Esophagus muscularis mucosa (tissue), 4 donors: ENCODE data around the gene KIF17. TPM values are rescaled to one million over a fixed set of nuclear protein-coding genes. Genes with fewer than 3 reads are reported as not detected.

Source experiments
- DNase-seq: peaks from one replicate; pipeline ENCODE4 v3.0.0-alpha.2; 2017; ENCODE audit errors: extremely low spot score
- H3K27ac ChIP-seq, 4 donors: fragments of 200-600 bp; sonication (generic); replicated peaks in 1 of 4; 1 replicate in 3 of 4; 2 replicates in 1 of 4; pipeline ENCODE4 v1.5.1; 2016 to 2019; ENCODE audit warnings: mild to moderate bottlenecking in 1 of 4
- H3K27me3 ChIP-seq, 4 donors: fragments of 200-600 bp; sonication (generic); one replicate each; pipeline versions ENCODE4 v1.5.1 to v1.6.0; 2016 to 2019
- H3K36me3 ChIP-seq, 4 donors: fragments of 200-600 bp; sonication (generic); one replicate each; pipeline ENCODE4 v1.5.1; 2016 to 2019
- H3K4me1 ChIP-seq, 4 donors: fragments of 200-600 bp; sonication (generic); one replicate each; pipeline ENCODE4 v1.5.1; 2016 to 2019
- H3K4me3 ChIP-seq, 4 donors: fragments of 200-600 bp; sonication (generic); 1 replicate in 2 of 4; 2 replicates in 2 of 4; pipeline ENCODE4 v1.5.1; 2016 to 2019; ENCODE audit warnings: mild to moderate bottlenecking in 4 of 4, moderate library complexity in 1 of 4
- H3K9me3 ChIP-seq, 4 donors: fragments of 200-600 bp; sonication (generic); 1 replicate in 3 of 4; 2 replicates in 1 of 4; pipeline ENCODE4 v1.5.1; 2016 to 2019
- EP300 ChIP-seq: sonication (generic); formaldehyde crosslinking; IDR thresholded peaks from one replicate; pipeline ENCODE4 v1.6.1; 2017; ENCODE audit warnings: antibody characterized with exemption
- POLR2A ChIP-seq: fragments of 450-650 bp; IDR thresholded peaks from one replicate; pipeline ENCODE4 v1.6.1; 2017; ENCODE audit warnings: antibody characterized with exemption, moderate library complexity, mild to moderate bottlenecking, low read depth
- POLR2AphosphoS5 ChIP-seq, 2 donors: sonication (generic); formaldehyde crosslinking; IDR thresholded peaks; one replicate each; pipeline ENCODE4 v1.6.1; 2017; ENCODE audit warnings: antibody characterized with exemption in 2 of 2
- WGBS: methylation state at CpG from one replicate; pipeline ENCODE4 v1.1.5; 2018; 5-methylcytosine and 5-hydroxymethylcytosine counted together
- intact Hi-C: fragments of 100-400 bp; cut with DNase I; formaldehyde crosslinking; loops from one replicate; pipeline ENCODE4 v1.15.1; 2023
- total RNA-seq, 4 donors: library from RNA; depleted of rRNA; stranded (reverse); fragments of >200 nt; gene quantifications; one replicate each; pipeline versions ENCODE4 v1.1.0 to v1.2.1, GENCODE V29; 2016
- TF ChIP-seq, protein P1 (sequence below), 3 experiments: fragments of 200-600 bp in 2 of 3; fragments of 450-650 bp in 1 of 3; sonication (generic) in 2 of 3; IDR thresholded peaks; one replicate each; pipeline ENCODE4 v1.5.1; 2017 to 2019; ENCODE audit warnings: antibody characterized with exemption in 3 of 3, mild to moderate bottlenecking in 2 of 3, moderate library complexity in 1 of 3

Gene KIF17
- total RNA-seq, 4 donors from 2014 or later, result 2.0 to 7.3 (median 3.4) TPM

DNA sequence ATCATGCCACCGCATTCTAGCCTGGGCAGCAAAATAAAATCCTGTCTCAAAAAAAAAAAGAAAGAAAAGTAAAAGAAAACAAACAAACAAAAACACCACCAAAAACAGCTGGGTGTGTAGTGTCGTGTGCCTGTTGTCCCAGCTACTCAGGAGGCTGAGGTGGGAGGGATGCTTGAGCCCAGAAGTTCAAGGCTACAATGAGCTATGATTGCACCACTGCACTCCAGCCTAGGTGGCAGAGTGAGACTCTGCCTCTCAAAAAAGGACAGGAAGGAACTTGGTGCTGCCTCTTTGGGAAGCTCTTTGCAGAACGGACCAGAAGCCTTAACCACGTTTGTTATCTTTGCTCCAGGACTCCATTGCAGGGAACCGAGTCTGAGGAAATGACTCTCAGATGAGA, 11.0 kb downstream of the KIF17 start:
- Histone ChIP-seq H3K4me3 (no peak overlapping the region), H3K4me1 (no peaks in the 10 kb centered on the region), H3K27me3 (peaks cover 0 to 27% (median 0%) of the 10 kb centered on the region in 4 donors), H3K27ac (no peak overlapping the region), H3K9me3 (no peaks in the 10 kb centered on the region), H3K36me3 (no peaks in the 10 kb centered on the region)
- intact Hi-C loops, result no loop called here
- TF ChIP-seq POLR2A (no peak), POLR2AphosphoS5 (IDR thresholded peaks at IDR 0.05) (no peak), EP300 (no peak)
- TF ChIP-seq, protein P1, sequence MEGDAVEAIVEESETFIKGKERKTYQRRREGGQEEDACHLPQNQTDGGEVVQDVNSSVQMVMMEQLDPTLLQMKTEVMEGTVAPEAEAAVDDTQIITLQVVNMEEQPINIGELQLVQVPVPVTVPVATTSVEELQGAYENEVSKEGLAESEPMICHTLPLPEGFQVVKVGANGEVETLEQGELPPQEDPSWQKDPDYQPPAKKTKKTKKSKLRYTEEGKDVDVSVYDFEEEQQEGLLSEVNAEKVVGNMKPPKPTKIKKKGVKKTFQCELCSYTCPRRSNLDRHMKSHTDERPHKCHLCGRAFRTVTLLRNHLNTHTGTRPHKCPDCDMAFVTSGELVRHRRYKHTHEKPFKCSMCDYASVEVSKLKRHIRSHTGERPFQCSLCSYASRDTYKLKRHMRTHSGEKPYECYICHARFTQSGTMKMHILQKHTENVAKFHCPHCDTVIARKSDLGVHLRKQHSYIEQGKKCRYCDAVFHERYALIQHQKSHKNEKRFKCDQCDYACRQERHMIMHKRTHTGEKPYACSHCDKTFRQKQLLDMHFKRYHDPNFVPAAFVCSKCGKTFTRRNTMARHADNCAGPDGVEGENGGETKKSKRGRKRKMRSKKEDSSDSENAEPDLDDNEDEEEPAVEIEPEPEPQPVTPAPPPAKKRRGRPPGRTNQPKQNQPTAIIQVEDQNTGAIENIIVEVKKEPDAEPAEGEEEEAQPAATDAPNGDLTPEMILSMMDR (IDR thresholded peaks at IDR 0.05), result no peak
- 63% methylated on average over 5 of the region's 5 CpGs for WGBS
- no peak for DNase-seq

DNA sequence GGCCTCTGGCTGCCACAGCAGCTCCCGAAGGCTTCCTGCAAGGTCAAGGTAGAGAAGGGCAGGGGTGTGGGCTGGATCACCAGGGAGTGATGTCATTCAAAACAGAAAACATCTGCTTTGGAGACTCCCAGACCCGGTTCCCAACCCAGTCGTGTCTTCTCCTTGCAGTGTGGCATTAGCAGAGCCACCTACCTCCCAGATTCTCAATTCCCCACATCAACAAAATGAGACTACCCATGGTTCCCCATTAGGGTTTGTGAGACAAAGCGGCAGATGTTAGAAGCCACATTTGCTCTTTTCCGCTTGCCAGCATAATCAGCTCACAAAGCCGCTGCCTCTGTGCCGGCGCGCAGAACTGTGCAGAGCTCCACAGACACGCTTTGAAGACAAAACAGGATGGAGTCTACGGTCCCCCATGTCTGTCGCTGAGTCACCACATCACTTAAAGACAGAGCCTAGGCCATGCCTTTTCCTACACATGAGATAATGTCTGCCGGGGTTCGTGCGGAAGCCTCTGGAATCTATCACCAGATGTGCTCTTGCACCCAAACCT, 12.5 kb downstream of the KIF17 start:
- intact Hi-C loops, result no loop called here
- WGBS, result 88% methylated on average over 15 of the region's 15 CpGs
- no peak for DNase-seq
- H3K4me3 ChIP-seq, result no peak overlapping the region
- H3K36me3 ChIP-seq, result no peaks in the 10 kb centered on the region
- H3K27ac ChIP-seq, result no peak overlapping the region
- TF ChIP-seq POLR2A (no peak), EP300 (no peak), POLR2AphosphoS5 (IDR thresholded peaks at IDR 0.05) (no peak)
- TF ChIP-seq, protein P1 (IDR thresholded peaks at IDR 0.05), result no peak
- H3K9me3 ChIP-seq, result no peaks in the 10 kb centered on the region
- peaks cover 0 to 13% (median 0%) of the 10 kb centered on the region in 4 donors for H3K27me3 ChIP-seq
- no peaks in the 10 kb centered on the region for H3K4me1 ChIP-seq

DNA sequence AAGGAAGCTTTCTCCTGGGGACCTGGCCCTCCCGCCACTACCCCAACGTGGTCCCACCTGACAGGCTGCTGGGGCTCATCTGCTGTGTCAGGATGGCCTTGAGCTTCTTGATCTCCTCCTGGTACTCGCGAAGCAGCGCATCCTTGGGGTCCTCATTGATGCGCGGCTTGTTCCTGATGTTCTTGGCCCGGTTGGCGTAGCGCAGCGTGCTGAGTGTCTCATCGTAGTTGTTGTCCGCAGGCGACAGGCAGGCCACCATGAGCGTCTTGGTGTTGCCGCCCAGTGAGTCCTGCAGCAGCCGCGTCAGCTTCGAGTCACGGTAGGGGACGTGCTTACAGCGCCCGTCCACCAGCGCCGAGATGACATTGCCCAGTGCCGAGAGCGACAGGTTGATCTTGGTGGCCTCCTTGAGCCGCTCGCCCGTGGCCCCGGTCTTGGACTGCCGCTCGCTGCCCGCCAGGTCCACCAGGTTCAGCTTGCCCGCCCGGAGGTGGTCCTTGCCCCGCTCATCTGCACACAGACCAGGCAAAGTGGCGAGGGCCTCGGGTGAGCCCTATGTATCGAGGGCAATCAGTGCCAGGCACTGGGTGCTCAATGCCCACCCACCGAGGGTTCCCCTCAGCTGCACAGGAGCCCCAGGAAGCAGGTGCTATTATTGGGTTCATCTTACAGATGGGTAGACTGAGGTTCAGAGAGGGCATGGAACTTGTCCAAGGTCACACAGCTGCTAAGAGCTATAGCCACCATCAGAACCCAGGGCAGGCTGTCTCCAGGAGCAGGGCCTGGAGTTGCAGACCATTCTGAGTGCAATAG, 13.2 kb downstream of the KIF17 start:
- H3K4me1 ChIP-seq, result no peaks in the 10 kb centered on the region
- intact Hi-C loops, result no loop called here
- WGBS, result 90% methylated on average over 21 of the region's 41 CpGs

DNA sequence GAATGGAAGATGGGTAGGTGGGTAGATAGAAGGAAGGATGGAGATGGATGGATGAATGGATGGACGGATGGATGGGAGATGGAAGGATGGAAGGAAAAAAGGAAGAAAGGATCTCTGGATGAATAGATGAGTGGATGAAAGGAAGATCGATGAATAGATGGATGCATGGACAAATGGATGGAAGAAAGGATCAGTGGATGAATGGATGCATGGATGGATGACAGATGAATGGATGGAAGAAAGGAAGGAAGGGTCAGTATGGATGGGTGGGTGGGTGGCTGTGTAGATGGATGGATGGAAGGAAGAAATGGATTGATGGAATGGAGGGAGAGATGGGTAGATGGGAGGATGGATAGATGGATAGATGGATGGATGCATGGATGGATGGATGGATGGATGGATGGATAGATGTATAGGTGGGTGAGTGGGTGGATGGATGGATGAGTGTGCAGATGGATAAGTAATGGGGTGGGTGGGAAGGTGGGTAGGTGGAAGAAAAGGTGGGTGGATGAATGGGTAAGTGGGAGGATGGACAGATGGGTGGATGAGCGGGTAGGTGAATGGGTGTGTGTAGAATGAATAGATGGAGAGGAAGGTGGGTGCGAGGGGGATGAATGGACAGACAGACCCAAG, 14.6 kb downstream of the KIF17 start:
- Histone ChIP-seq H3K36me3 (no peaks in the 10 kb centered on the region), H3K4me1 (peaks cover 0 to 10% (median 7%) of the 10 kb centered on the region in 4 donors), H3K27ac (no peak overlapping the region), H3K9me3 (no peaks in the 10 kb centered on the region), H3K4me3 (no peak overlapping the region), H3K27me3 (no peaks in the 10 kb centered on the region)
- intact Hi-C loops, result no loop called here
- WGBS, result 89% methylated on average over 4 of the region's 4 CpGs
- DNase-seq, result no peak
- no peak for TF ChIP-seq EP300

More for the DNA sequence above, 13.2 kb downstream of the KIF17 start:
- Histone ChIP-seq H3K36me3 (no peaks in the 10 kb centered on the region), H3K9me3 (no peaks in the 10 kb centered on the region), H3K4me3 (no peak overlapping the region), H3K27ac (no peak overlapping the region), H3K27me3 (peaks cover 0 to 6% (median 0%) of the 10 kb centered on the region in 4 donors)
- TF ChIP-seq POLR2A (no peak), EP300 (no peak), POLR2AphosphoS5 (IDR thresholded peaks at IDR 0.05) (no peak)
- TF ChIP-seq, protein P1 (IDR thresholded peaks at IDR 0.05), result no peak
- DNase-seq, result no peak

DNA sequence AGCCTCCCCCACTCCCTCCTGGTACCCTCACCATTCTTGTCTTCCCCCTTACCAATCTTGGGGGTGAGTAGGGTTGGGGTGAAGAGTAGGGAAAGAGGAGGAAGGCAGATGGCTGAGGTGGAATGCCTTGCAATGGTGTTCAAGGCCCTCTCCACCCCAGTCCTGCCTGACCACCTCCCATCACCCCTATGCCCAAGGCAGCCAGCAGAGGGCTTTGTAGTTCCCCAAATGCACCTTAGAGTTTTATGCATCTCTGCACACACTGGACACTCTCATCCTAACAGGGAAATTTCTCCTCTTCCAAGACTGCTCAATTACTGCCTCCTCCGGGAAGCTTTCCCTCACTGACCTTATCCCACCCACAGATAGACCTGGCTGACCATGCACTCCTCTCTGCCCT, 15.4 kb downstream of the KIF17 start:
- TF ChIP-seq POLR2A, result no peak
- intact Hi-C loops, result no loop called here
- no peak overlapping the region for H3K4me3 ChIP-seq
- H3K36me3 ChIP-seq, result no peaks in the 10 kb centered on the region
- H3K27ac ChIP-seq, result no peak overlapping the region
- peaks cover 2 to 18% (median 15%) of the 10 kb centered on the region in 4 donors for H3K4me1 ChIP-seq
- 92% methylated on average over 1 of the region's 1 CpG for WGBS
- H3K27me3 ChIP-seq, result no peaks in the 10 kb centered on the region
- no peaks in the 10 kb centered on the region for H3K9me3 ChIP-seq
- DNase-seq, result no peak
